Measurements from ENCODE around the gene TNXB. TPM values are rescaled to one million over a fixed set of nuclear protein-coding genes. Genes with fewer than 3 reads are reported as not detected.
A peak's percentile ranks its signal among the peaks of the same experiment; 100 is the strongest.

The TNXB gene
- total RNA-seq, 4 donors from 2014 or later = 223 to 525 (median 326) TPM

GRCh38 chr6:32117461-32117860, 8.3 kb upstream of the TNXB start:
- H3K27ac ChIP-seq (replicated peaks in 1 of 4) = peak overlapping the region in 2 of 4 donors; percentile 2
- H3K36me3 ChIP-seq = peaks cover 44 to 77% (median 75%) of the 10 kb centered on the region in 4 donors
- H3K4me3 ChIP-seq = no peak overlapping the region
- TF ChIP-seq POLR2AphosphoS5 (IDR thresholded peaks at IDR 0.05) (no peak), CTCF (IDR thresholded peaks at IDR 0.05) (no peak), POLR2A (IDR thresholded peaks at IDR 0.05; ENCODE audit: low read depth) (no peak), EP300 (IDR thresholded peaks at IDR 0.05) (no peak)
- intact Hi-C loops (cut with DNase I) = no loop called here
- no peaks in the 10 kb centered on the region for H3K27me3 ChIP-seq
- 87% methylated on average over 9 of the region's 9 CpGs for WGBS
- H3K4me1 ChIP-seq = peaks cover 37 to 50% (median 43%) of the 10 kb centered on the region in 4 donors
- DNase-seq (ENCODE audit: extremely low spot score) = no peak
- no peaks in the 10 kb centered on the region for H3K9me3 ChIP-seq

- intact Hi-C loops (cut with DNase I) = no loop called here
- no peak overlapping the region for H3K4me3 ChIP-seq
- peaks cover 45 to 58% (median 51%) of the 10 kb centered on the region in 4 donors for H3K4me1 ChIP-seq
- no peaks in the 10 kb centered on the region for H3K9me3 ChIP-seq
- no peak for DNase-seq (ENCODE audit: extremely low spot score)
- no peaks in the 10 kb centered on the region for H3K27me3 ChIP-seq
- peak overlapping the region in 2 of 4 donors; percentile 2 to 7 for H3K27ac ChIP-seq (replicated peaks in 1 of 4)
- TF ChIP-seq CTCF (IDR thresholded peaks at IDR 0.05) (peak in 1 of 3 experiments; percentile 34), EP300 (IDR thresholded peaks at IDR 0.05) (no peak), POLR2AphosphoS5 (IDR thresholded peaks at IDR 0.05) (no peak)
- peaks cover 40 to 69% (median 68%) of the 10 kb centered on the region in 4 donors for H3K36me3 ChIP-seq
- 77% methylated on average over 7 of the region's 7 CpGs for WGBS
Measured at GRCh38 chr6:32116674-32117073, 7.5 kb upstream of the TNXB start.

GRCh38 chr6:32115623-32116022, 6.5 kb upstream of the TNXB start:
- Histone ChIP-seq H3K9me3 (no peaks in the 10 kb centered on the region), H3K27ac (replicated peaks in 1 of 4) (peak overlapping the region; percentile 77 to 83 (median 81)), H3K27me3 (no peaks in the 10 kb centered on the region), H3K4me1 (peaks cover 50 to 69% (median 62%) of the 10 kb centered on the region in 4 donors), H3K4me3 (no peak overlapping the region), H3K36me3 (peaks cover 29 to 59% (median 57%) of the 10 kb centered on the region in 4 donors)
- intact Hi-C loops (cut with DNase I) = no loop called here
- WGBS = 82% methylated on average over 4 of the region's 6 CpGs
- TF ChIP-seq POLR2A (IDR thresholded peaks at IDR 0.05; ENCODE audit: low read depth) (no peak), EP300 (IDR thresholded peaks at IDR 0.05) (no peak), POLR2AphosphoS5 (IDR thresholded peaks at IDR 0.05) (no peak), CTCF (IDR thresholded peaks at IDR 0.05) (no peak)
- no peak for DNase-seq (ENCODE audit: extremely low spot score)

GRCh38 chr6:32114796-32115195, 5.7 kb upstream of the TNXB start:
- no peaks in the 10 kb centered on the region for H3K9me3 ChIP-seq
- DNase-seq (ENCODE audit: extremely low spot score) = no peak
- H3K27ac ChIP-seq (replicated peaks in 1 of 4) = peak overlapping the region; percentile 77 to 83 (median 81)
- intact Hi-C loops (cut with DNase I) = no loop called here
- no peak for TF ChIP-seq POLR2A (IDR thresholded peaks at IDR 0.05; ENCODE audit: low read depth)
- no peak for TF ChIP-seq POLR2AphosphoS5 (IDR thresholded peaks at IDR 0.05)
- TF ChIP-seq CTCF (IDR thresholded peaks at IDR 0.05) = no peak
- TF ChIP-seq EP300 (IDR thresholded peaks at IDR 0.05) = no peak
- 72% methylated on average over 8 of the region's 8 CpGs for WGBS
- H3K27me3 ChIP-seq = no peaks in the 10 kb centered on the region
- peaks cover 58 to 74% (median 69%) of the 10 kb centered on the region in 4 donors for H3K4me1 ChIP-seq
- peaks cover 26 to 50% (median 49%) of the 10 kb centered on the region in 4 donors for H3K36me3 ChIP-seq
- no peak overlapping the region for H3K4me3 ChIP-seq

Data from esophagus muscularis mucosa (tissue), 4 donors.